H9 (cell line): ENCODE data around the gene FMN1. TPM values are rescaled to one million over a fixed set of nuclear protein-coding genes. Genes with fewer than 3 reads are reported as not detected.

Experiments
- DNase-seq: peaks from one replicate; pipeline ENCODE4 v3.0.0-alpha.2; 2017
- H2AFZ ChIP-seq: one replicate; pipeline ENCODE4 v1.6.1; 2013; ENCODE audit warnings: mild to moderate bottlenecking, low read length, control low read depth, moderate library complexity
- H2AK5ac ChIP-seq: 2 replicates; pipeline ENCODE4 v1.6.1; 2013; ENCODE audit warnings: low read length, control low read depth, mixed read lengths; ENCODE audit not compliant: insufficient read length
- H2BK120ac ChIP-seq: one replicate; pipeline ENCODE4 v1.6.1; 2013; ENCODE audit warnings: low read depth, mild to moderate bottlenecking, low read length, control low read depth, inconsistent platforms; ENCODE audit not compliant: poor library complexity, severe bottlenecking
- H2BK12ac ChIP-seq: 2 replicates; pipeline ENCODE4 v1.6.1; 2013; ENCODE audit warnings: low read length, control low read depth, mixed read lengths, low read depth; ENCODE audit not compliant: insufficient read length
- H2BK15ac ChIP-seq: 2 replicates; pipeline ENCODE4 v1.6.1; 2013; ENCODE audit warnings: low read depth, low read length, control low read depth
- H2BK20ac ChIP-seq: one replicate; pipeline ENCODE4 v1.6.1; 2013; ENCODE audit warnings: low read depth, mild to moderate bottlenecking, low read length, control low read depth, inconsistent platforms; ENCODE audit not compliant: poor library complexity, severe bottlenecking
- H2BK5ac ChIP-seq: 2 replicates; pipeline ENCODE4 v1.6.1; 2013; ENCODE audit warnings: low read length, control low read depth, mixed read lengths; ENCODE audit not compliant: insufficient read length
- H3K14ac ChIP-seq: 2 replicates; pipeline ENCODE4 v1.6.1; 2013; ENCODE audit warnings: low read length, control low read depth; ENCODE audit not compliant: insufficient read depth
- H3K18ac ChIP-seq: 2 replicates; pipeline ENCODE4 v1.6.1; 2013; ENCODE audit warnings: low read depth, mild to moderate bottlenecking, mixed read lengths, low read length, control low read depth; ENCODE audit not compliant: insufficient read length
- H3K23ac ChIP-seq: 2 replicates; pipeline ENCODE4 v1.6.1; 2013; ENCODE audit warnings: low read length, control low read depth, mixed read lengths, low read depth; ENCODE audit not compliant: insufficient read length
- H3K23me2 ChIP-seq: 2 replicates; pipeline ENCODE4 v1.6.1; 2013; ENCODE audit warnings: low read depth, mild to moderate bottlenecking, mixed read lengths, low read length, control low read depth; ENCODE audit not compliant: insufficient read length, poor library complexity, severe bottlenecking
- H3K27ac ChIP-seq: 2 replicates; pipeline ENCODE4 v1.5.1; 2013; ENCODE audit warnings: low read length, control low read depth, mixed read lengths, low read depth; ENCODE audit not compliant: insufficient read length
- H3K27me3 ChIP-seq: 2 replicates; pipeline ENCODE4 v1.6.1; 2013; ENCODE audit warnings: low read length, control low read depth, inconsistent platforms; ENCODE audit not compliant: insufficient read depth
- H3K4ac ChIP-seq: 2 replicates; pipeline ENCODE4 v1.6.1; 2013; ENCODE audit warnings: low read depth, mild to moderate bottlenecking, control low read depth, inconsistent platforms, low read length, moderate library complexity
- H3K4me1 ChIP-seq: 2 replicates; pipeline ENCODE4 v1.6.1; 2013; ENCODE audit warnings: low read length, control low read depth, inconsistent platforms; ENCODE audit not compliant: insufficient read depth
- H3K4me2 ChIP-seq: 2 replicates; pipeline ENCODE4 v1.6.1; 2013; ENCODE audit warnings: low read length, control low read depth, mixed read lengths; ENCODE audit not compliant: insufficient read length, insufficient read depth
- H3K56ac ChIP-seq: 2 replicates; pipeline ENCODE4 v1.6.1; 2013; ENCODE audit warnings: low read depth, mild to moderate bottlenecking, mixed read lengths, low read length, control low read depth; ENCODE audit not compliant: insufficient read length
- H3K79me1 ChIP-seq: 2 replicates; pipeline ENCODE4 v1.6.1; 2013; ENCODE audit warnings: low read depth, mild to moderate bottlenecking, moderate library complexity, low read length, control low read depth, inconsistent platforms; ENCODE audit not compliant: insufficient read depth, poor library complexity, severe bottlenecking
- H3K79me2 ChIP-seq: 2 replicates; pipeline ENCODE4 v1.6.1; 2013; ENCODE audit warnings: low read length, control low read depth, inconsistent platforms; ENCODE audit not compliant: insufficient read depth
- H3K9ac ChIP-seq: 2 replicates; pipeline ENCODE4 v1.6.1; 2013; ENCODE audit warnings: low read length, control low read depth, mixed read lengths; ENCODE audit not compliant: insufficient read length; ENCODE audit errors: extremely low read depth
- H3K9me3 ChIP-seq: one replicate; pipeline ENCODE4 v1.6.1; 2013; ENCODE audit warnings: low read depth, low read length, inconsistent platforms; ENCODE audit not compliant: control insufficient read depth
- H3T11ph ChIP-seq: one replicate; pipeline ENCODE4 v1.6.1; 2013; ENCODE audit warnings: mild to moderate bottlenecking, low read length, control low read depth, inconsistent platforms
- H4K20me1 ChIP-seq: one replicate; pipeline ENCODE4 v1.6.1; 2013; ENCODE audit not compliant: control insufficient read depth, insufficient read length, insufficient read depth
- H4K5ac ChIP-seq: 2 replicates; pipeline ENCODE4 v1.6.1; 2013; ENCODE audit warnings: low read depth, mild to moderate bottlenecking, mixed read lengths, low read length, control low read depth; ENCODE audit not compliant: insufficient read length
- H4K8ac ChIP-seq: replicated peaks from 2 replicates; pipeline ENCODE4 v1.6.1; 2013; ENCODE audit warnings: low read length, control low read depth, mixed read lengths, low read depth; ENCODE audit not compliant: insufficient read length
- H4K91ac ChIP-seq: 2 replicates; pipeline ENCODE4 v1.6.1; 2013; ENCODE audit warnings: low read depth, mild to moderate bottlenecking, moderate library complexity, mixed read lengths, low read length, control low read depth; ENCODE audit not compliant: insufficient read length
- H3K27ac Mint-ChIP-seq, 3 experiments: 2 replicates in 2 of 3; 3 replicates in 1 of 3; pipeline ENCODE4 v1.8.0; 2020 to 2021; ENCODE audit warnings: mixed read lengths in 3 of 3, mild to moderate bottlenecking in 1 of 3, moderate library complexity in 1 of 3
- H3K27me3 Mint-ChIP-seq: 2 replicates; pipeline ENCODE4 v1.8.0; 2021; ENCODE audit warnings: low read depth, mild to moderate bottlenecking, moderate library complexity, mixed read lengths
- H3K36me3 Mint-ChIP-seq, 3 experiments: 2 replicates in 2 of 3; 3 replicates in 1 of 3; pipeline ENCODE4 v1.8.0; 2020 to 2021; ENCODE audit warnings: low read depth in 3 of 3, mixed read lengths in 3 of 3; ENCODE audit not compliant: insufficient read depth in 1 of 3
- H3K4me1 Mint-ChIP-seq, 2 experiments: 2 replicates each; pipeline ENCODE4 v1.8.0; 2020; ENCODE audit warnings: mixed read lengths in 2 of 2
- H3K4me3 Mint-ChIP-seq, 2 experiments: 2 replicates in 1 of 2; 3 replicates in 1 of 2; pipeline ENCODE4 v1.8.0; 2020 to 2021; ENCODE audit warnings: mild to moderate bottlenecking in 2 of 2, mixed read lengths in 2 of 2, moderate library complexity in 1 of 2
- H3K9me3 Mint-ChIP-seq, 2 experiments: 2 replicates in 1 of 2; 3 replicates in 1 of 2; pipeline ENCODE4 v1.8.0; 2020; ENCODE audit warnings: mild to moderate bottlenecking in 2 of 2, mixed read lengths in 2 of 2, moderate library complexity in 1 of 2
- whole genome bisulfite sequencing: extraction: QIAGEN DNeasy Blood & Tissue Kit; methylation state at CpG from one replicate; pipeline ENCODE4 v1.1.7; 2013; ENCODE audit warnings: missing lambda C conversion rate, low lambda C conversion rate, mixed read lengths; ENCODE audit not compliant: insufficient read length; ENCODE audit errors: extremely low coverage; 5-methylcytosine and 5-hydroxymethylcytosine counted together
- total RNA-seq: library from RNA; stranded (reverse); gene quantifications from 2 replicates; pipeline ENCODE4 v1.2.1, GENCODE V29; 2021
- TF ChIP-seq, protein P1 (sequence below): fragments of 200-600 bp; sonication (generic); conservative IDR thresholded peaks from 3 replicates; pipeline ENCODE4 v1.8.0; 2021; ENCODE audit warnings: antibody characterized with exemption, mild to moderate bottlenecking

Gene FMN1
- total RNA-seq, 1 experiment from 2014 or later = 1.9 TPM

DNA sequence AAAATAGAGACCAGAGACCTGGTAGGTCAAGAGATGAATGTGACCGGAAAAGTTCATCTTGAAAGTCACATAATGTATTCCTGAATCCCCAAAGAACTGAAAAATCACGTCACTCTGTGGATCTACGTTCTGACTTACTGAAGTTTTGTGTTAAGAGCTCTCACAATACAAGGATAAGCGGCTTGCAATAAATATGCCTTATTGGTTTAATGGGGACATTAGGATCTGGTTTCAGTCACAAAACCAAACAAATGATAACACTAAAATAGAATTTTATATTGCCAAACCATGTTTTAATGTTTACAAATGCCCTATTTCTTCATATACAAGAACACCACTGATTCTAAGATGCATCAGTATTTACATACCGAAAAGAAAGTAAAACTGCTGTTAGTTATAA lies 164.2 kb downstream of the FMN1 start:
- no peak for DNase-seq
- Mint-ChIP-seq H3K27me3 (no peaks in the 10 kb centered on the region), H3K4me3 (no peak overlapping the region), H3K36me3 (no peaks in the 10 kb centered on the region), H3K9me3 (no peaks in the 10 kb centered on the region), H3K4me1 (no peaks in the 10 kb centered on the region), H3K27ac (no peak overlapping the region)
- no peak overlapping the region for H3K23ac ChIP-seq
- H3K4me2 ChIP-seq = no peak overlapping the region
- no peak overlapping the region for H2BK12ac ChIP-seq
- no peaks in the 10 kb centered on the region for H3K79me2 ChIP-seq
- WGBS = no CpG with 5 or more reads among the region's 5 CpGs
- H3T11ph ChIP-seq = no peak overlapping the region
- TF ChIP-seq, protein P1, sequence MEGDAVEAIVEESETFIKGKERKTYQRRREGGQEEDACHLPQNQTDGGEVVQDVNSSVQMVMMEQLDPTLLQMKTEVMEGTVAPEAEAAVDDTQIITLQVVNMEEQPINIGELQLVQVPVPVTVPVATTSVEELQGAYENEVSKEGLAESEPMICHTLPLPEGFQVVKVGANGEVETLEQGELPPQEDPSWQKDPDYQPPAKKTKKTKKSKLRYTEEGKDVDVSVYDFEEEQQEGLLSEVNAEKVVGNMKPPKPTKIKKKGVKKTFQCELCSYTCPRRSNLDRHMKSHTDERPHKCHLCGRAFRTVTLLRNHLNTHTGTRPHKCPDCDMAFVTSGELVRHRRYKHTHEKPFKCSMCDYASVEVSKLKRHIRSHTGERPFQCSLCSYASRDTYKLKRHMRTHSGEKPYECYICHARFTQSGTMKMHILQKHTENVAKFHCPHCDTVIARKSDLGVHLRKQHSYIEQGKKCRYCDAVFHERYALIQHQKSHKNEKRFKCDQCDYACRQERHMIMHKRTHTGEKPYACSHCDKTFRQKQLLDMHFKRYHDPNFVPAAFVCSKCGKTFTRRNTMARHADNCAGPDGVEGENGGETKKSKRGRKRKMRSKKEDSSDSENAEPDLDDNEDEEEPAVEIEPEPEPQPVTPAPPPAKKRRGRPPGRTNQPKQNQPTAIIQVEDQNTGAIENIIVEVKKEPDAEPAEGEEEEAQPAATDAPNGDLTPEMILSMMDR = no peak
- no peaks in the 10 kb centered on the region for H3K9me3 ChIP-seq
- H4K8ac ChIP-seq = no peak overlapping the region
- no peaks in the 10 kb centered on the region for H3K4me1 ChIP-seq
- no peak overlapping the region for H3K56ac ChIP-seq
- H3K18ac ChIP-seq = no peak overlapping the region
- H3K9ac ChIP-seq = no peak overlapping the region
- H2BK120ac ChIP-seq = no peak overlapping the region
- no peak overlapping the region for H2BK20ac ChIP-seq
- H2BK5ac ChIP-seq = no peak overlapping the region
- H4K5ac ChIP-seq = no peak overlapping the region
- H3K4ac ChIP-seq = no peak overlapping the region
- no peaks in the 10 kb centered on the region for H4K20me1 ChIP-seq
- H3K27me3 ChIP-seq = no peaks in the 10 kb centered on the region
- no peak overlapping the region for H3K14ac ChIP-seq
- H2BK15ac ChIP-seq = no peak overlapping the region
- no peak overlapping the region for H4K91ac ChIP-seq
- no peak overlapping the region for H3K27ac ChIP-seq
- no peaks in the 10 kb centered on the region for H3K23me2 ChIP-seq
- H2AFZ ChIP-seq = no peak overlapping the region
- H3K79me1 ChIP-seq = no peaks in the 10 kb centered on the region
- H2AK5ac ChIP-seq = no peak overlapping the region
